Left lung (tissue), 10 donors: Measurements from ENCODE around the gene SLC35E1. TPM values are rescaled to one million over a fixed set of nuclear protein-coding genes. Genes with fewer than 3 reads are reported as not detected.
"Not testable (repeated sequence)": the region's sequence is repeated elsewhere in the genome, so short reads cannot be mapped to it uniquely, and the experiment has no call there.

Source experiments
- ATAC-seq: fragments of 200-7000 bp; cut with Tn5 transposase; one replicate; pipeline ENCODE4 v1.9.1; 2020; ENCODE audit warnings: moderate library complexity
- DNase-seq, 4 donors: peaks; one replicate each; pipeline ENCODE4 v3.0.0-alpha.2; 2013 to 2020
- H3K27ac ChIP-seq, 2 donors: fragments of 200-600 bp; sonication (generic) in 1 of 2; one replicate each; pipeline versions ENCODE4 v1.5.0 to v1.8.0; 2020 to 2021
- H3K27me3 ChIP-seq, 2 donors: fragments of 200-600 bp; sonication (generic) in 1 of 2; one replicate each; pipeline versions ENCODE4 v1.5.0 to v1.8.0; 2020 to 2021
- H3K36me3 ChIP-seq, 2 donors: fragments of 200-600 bp; sonication (generic) in 1 of 2; one replicate each; pipeline versions ENCODE4 v1.5.0 to v1.8.0; 2020 to 2021
- H3K4me1 ChIP-seq, 2 donors: fragments of 200-600 bp; one replicate each; pipeline ENCODE4 v1.8.0; 2021
- H3K4me3 ChIP-seq, 2 donors: fragments of 200-600 bp; sonication (generic) in 1 of 2; one replicate each; pipeline versions ENCODE4 v1.5.0 to v1.8.0; 2020 to 2021; ENCODE audit warnings: mild to moderate bottlenecking in 1 of 2
- H3K9me3 ChIP-seq, 2 donors: fragments of 200-600 bp; sonication (generic) in 1 of 2; one replicate each; pipeline versions ENCODE4 v1.5.0 to v1.8.0; 2020 to 2021
- intact Hi-C, 2 donors: fragments of 100-400 bp; cut with DNase I; formaldehyde crosslinking; loops; one replicate each; pipeline versions ENCODE4 v1.11.2 to v1.14.2; 2022
- polyA plus RNA-seq, 6 donors: library from polyadenylated mRNA; unstranded; fragments of 120-200 nt; gene quantifications; one replicate each; pipeline ENCODE4 v1.2.1, GENCODE V29; 2013; ENCODE audit not compliant: insufficient read length in 6 of 6
- total RNA-seq, 2 donors: library from RNA; stranded (reverse); fragmentation: NEBNext Ultra II Directional; extraction: Animal tissue kit (Norgen Biotek cat#: 25700); gene quantifications; one replicate each; pipeline ENCODE4 v1.2.1, GENCODE V29; 2021
- TF ChIP-seq, protein P1 (sequence below), 2 donors: fragments of 200-600 bp; sonication (generic) in 1 of 2; IDR thresholded peaks; one replicate each; pipeline versions ENCODE4 v1.5.0 to v1.8.0; 2021; ENCODE audit warnings: antibody characterized with exemption in 2 of 2
- donor health status: DM: no; HTN: yes; CAD: no.
- donor health status: DM: no; HTN: no; CAD: no.

The SLC35E1 gene
- total and polyA plus RNA-seq, 8 donors, result 46.5 to 56.7 (median 50.6) TPM

DNA sequence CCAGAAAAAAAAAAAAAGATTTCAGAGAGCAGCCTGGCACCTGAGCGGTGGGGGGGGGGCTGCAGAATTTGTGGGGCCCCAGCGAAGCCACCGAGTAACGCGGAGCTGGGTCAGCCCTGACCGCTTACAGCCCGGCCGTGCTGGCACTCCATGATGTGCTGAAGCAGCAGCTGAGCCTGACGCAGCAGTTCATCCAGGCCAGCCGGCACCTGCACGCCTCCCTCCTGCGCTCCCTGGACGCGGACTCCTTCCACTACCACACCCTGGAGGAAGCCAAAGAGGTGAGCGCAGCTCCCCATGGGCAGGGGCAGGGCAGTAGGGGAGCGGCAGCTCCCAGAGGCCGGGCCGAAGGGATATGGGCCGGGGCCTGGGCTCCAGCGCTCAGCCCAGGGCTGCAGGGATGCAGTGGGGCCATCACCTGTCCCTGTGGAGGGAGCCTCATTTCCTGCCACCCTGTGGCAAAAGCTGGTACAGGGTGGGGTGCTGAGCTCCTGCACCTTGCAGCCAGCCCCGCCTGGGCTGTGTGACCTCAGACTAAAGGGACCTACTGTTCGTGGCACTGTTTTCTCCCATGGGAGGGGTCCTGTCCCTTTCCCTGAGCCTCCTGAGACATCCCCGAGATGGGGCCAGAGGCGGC lies 57.7 kb downstream of the SLC35E1 start:
- TF ChIP-seq, protein P1, sequence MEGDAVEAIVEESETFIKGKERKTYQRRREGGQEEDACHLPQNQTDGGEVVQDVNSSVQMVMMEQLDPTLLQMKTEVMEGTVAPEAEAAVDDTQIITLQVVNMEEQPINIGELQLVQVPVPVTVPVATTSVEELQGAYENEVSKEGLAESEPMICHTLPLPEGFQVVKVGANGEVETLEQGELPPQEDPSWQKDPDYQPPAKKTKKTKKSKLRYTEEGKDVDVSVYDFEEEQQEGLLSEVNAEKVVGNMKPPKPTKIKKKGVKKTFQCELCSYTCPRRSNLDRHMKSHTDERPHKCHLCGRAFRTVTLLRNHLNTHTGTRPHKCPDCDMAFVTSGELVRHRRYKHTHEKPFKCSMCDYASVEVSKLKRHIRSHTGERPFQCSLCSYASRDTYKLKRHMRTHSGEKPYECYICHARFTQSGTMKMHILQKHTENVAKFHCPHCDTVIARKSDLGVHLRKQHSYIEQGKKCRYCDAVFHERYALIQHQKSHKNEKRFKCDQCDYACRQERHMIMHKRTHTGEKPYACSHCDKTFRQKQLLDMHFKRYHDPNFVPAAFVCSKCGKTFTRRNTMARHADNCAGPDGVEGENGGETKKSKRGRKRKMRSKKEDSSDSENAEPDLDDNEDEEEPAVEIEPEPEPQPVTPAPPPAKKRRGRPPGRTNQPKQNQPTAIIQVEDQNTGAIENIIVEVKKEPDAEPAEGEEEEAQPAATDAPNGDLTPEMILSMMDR (IDR thresholded peaks at IDR 0.05), result no peak
- Histone ChIP-seq H3K27ac (no peak overlapping the region), H3K4me3 (no peak overlapping the region), H3K36me3 (peaks cover 0 to 75% of the 10 kb centered on the region in 2 donors), H3K4me1 (no peaks in the 10 kb centered on the region), H3K27me3 (no peaks in the 10 kb centered on the region), H3K9me3 (no peaks in the 10 kb centered on the region)
- intact Hi-C loops, result no loop called here
- DNase-seq (no peak), ATAC-seq (no peak)

DNA sequence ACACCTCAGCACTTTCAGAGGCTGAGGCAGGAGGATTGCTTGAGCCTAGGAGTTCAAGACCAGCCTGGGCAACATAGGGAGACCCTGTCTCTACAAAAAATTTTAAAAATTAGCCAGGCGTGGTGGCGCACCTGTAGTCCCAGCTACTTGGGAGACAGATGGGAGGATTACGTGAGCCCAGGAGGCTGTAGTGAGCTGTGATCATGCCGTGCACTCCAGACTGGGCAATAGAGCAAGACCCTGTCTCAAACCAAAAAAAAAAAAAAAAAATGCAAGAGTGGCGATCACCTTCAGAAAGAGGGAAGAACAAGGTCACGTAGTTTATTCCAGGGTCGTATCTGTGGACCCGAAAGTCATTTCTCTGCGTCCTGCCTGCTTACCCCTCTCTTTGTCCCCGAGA lies 59.6 kb downstream of the SLC35E1 start:
- H3K4me1 ChIP-seq, H3K27ac ChIP-seq, ATAC-seq, H3K27me3 ChIP-seq, DNase-seq, intact Hi-C loops, H3K9me3 ChIP-seq, H3K4me3 ChIP-seq: not testable (repeated sequence)
- H3K36me3 ChIP-seq, result peaks cover 0 to 62% of the 10 kb centered on the region in 2 donors

DNA sequence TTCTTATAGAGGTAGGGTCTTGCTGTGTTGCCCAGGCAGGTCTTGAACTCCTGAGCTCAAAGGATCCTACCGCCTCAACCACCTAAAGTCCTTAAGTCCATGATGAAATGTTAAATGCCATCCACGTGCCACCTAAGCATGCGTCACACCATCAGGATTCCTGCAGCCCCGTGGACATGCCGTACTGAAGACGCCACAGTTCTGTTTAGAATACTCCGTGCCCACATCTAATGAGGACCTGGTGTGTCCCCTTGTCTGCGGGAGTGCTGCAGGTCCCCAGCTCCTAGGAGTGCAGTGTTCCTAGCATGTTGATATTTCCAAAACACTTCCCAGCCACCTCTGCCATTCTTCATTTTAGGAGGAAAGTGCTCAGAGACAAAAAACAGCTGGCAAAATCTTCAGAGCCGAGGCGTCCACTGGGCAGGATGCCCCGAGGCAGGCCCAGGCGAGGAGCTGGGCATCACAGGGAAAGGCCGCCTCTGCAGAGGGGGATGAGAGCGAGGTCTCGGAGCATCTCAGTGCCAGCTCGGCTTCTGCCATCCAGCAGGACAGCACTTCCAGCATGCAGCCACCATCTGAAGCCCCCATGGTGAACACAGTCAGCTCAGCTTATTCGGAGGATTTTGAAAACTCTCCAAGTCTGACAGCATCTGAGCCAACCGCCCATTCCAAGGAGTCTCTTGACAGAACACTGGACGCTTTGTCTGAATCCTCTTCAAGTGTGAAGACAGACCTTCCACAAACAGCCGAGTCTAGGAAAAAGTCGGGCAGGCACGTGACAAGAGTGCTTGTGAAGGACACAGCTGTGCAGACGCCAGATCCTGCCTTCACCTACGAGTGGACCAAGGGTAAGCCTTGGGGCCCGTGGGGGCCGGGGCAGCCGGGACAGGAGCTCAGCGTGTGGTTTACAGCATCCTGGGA lies 62.8 kb downstream of the SLC35E1 start:
- no peaks in the 10 kb centered on the region for H3K27me3 ChIP-seq
- no peaks in the 10 kb centered on the region for H3K4me1 ChIP-seq
- peak overlapping the region in 1 of 2 donors; percentile 5 for H3K27ac ChIP-seq
- DNase-seq, result peak in 2 of 4 donors; percentile 61 to 77
- H3K9me3 ChIP-seq, result no peaks in the 10 kb centered on the region
- H3K4me3 ChIP-seq, result no peak overlapping the region
- H3K36me3 ChIP-seq, result peaks cover 0 to 52% of the 10 kb centered on the region in 2 donors
- peak; percentile 37 for ATAC-seq
- intact Hi-C loops, result no loop called here
- TF ChIP-seq, protein P1 (IDR thresholded peaks at IDR 0.05), result no peak

DNA sequence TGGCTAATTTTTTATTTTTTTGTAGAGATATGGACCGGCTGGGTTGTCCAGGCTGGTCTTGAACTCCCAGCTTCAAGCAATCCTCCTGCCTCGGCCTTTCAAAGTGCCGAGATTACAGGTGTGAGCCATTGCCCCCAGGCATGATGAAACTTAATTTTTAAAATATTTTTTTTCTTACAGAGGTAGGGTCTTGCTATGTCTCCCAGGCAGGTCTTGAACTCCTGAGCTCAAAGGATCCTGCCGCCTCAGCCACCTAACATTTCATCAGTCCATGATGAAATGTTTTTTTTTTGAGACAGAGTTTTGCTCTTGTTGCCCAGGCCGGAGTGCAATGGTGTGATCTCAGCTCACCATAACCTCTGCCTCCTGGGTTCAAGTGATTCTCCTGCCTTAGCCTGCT lies 63.7 kb downstream of the SLC35E1 start:
- H3K9me3 ChIP-seq, result no peaks in the 10 kb centered on the region
- TF ChIP-seq, protein P1 (IDR thresholded peaks at IDR 0.05), result no peak
- ATAC-seq (no peak), DNase-seq (no peak)
- H3K27me3 ChIP-seq, result no peaks in the 10 kb centered on the region
- H3K4me1 ChIP-seq, result no peaks in the 10 kb centered on the region
- no peak overlapping the region for H3K4me3 ChIP-seq
- peaks cover 0 to 53% of the 10 kb centered on the region in 2 donors for H3K36me3 ChIP-seq
- intact Hi-C loops, result no loop called here
- H3K27ac ChIP-seq, result no peak overlapping the region

DNA sequence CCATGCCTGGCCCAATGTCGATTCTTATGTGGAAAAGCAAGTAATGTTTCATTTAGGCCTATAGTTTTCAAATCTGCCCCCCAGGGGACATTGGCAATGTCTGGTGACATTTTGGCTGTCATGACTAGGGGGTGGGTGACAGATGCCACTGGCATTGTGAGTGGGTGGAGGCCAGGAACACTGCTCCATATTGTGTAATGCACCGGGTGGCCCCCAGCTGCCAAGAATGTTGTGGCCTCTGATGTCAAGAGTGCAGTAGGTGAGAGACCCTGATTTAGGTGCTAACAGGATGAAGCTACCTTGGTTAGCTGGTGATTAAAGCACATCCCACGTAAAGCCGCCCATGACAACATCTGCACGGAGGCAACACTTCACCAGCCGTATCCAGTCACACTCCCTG lies 65.3 kb downstream of the SLC35E1 start:
- Histone ChIP-seq H3K36me3 (peaks cover 0 to 52% of the 10 kb centered on the region in 2 donors), H3K27me3 (no peaks in the 10 kb centered on the region), H3K4me3 (no peak overlapping the region), H3K4me1 (no peaks in the 10 kb centered on the region), H3K27ac (no peak overlapping the region), H3K9me3 (no peaks in the 10 kb centered on the region)
- intact Hi-C loops, result no loop called here
- no peak for ATAC-seq
- TF ChIP-seq, protein P1 (IDR thresholded peaks at IDR 0.05), result no peak
- DNase-seq, result no peak

DNA sequence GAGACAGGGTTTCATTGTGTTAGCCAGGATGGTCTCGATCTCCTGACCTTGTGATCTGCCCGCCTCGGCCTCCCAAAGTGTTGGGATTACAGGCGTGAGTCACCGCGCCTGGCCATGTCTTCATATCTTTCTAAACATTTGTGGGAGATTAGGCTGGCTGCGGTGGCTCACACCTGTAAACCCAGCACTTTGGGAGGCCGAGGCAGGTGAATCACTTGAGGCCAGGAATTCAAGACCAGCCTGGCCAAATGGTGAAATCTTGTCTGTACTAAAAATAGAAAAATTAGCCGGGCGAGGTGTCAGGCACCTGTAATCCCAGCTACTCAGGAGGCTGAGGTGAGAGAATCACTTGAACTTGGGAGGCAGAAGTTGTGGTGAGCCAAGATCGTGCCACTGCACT lies 66.1 kb downstream of the SLC35E1 start:
- H3K36me3 ChIP-seq, result peaks cover 0 to 54% of the 10 kb centered on the region in 2 donors
- intact Hi-C loops, H3K4me3 ChIP-seq, H3K27ac ChIP-seq, DNase-seq, H3K27me3 ChIP-seq, H3K4me1 ChIP-seq, ATAC-seq, H3K9me3 ChIP-seq: not testable (repeated sequence)
